Measurements from ENCODE around the gene HS3ST5.
"Not testable (repeated sequence)": the region's sequence is repeated elsewhere in the genome, so short reads cannot be mapped to it uniquely, and the experiment has no call there.

HS3ST5 gene

GRCh38 chr6:114039841-114040240, 303.0 kb downstream of the HS3ST5 start:
- no peak for DNase-seq

- DNase-seq: no peak
Observed at GRCh38 chr6:114033606-114034005, 309.2 kb downstream of the HS3ST5 start.

GRCh38 chr6:114032721-114033120, 310.1 kb downstream of the HS3ST5 start:
- DNase-seq: no peak

GRCh38 chr6:114030767-114031166, 312.1 kb downstream of the HS3ST5 start:
- DNase-seq: no peak

GRCh38 chr6:114024746-114025145, 318.1 kb downstream of the HS3ST5 start:
- DNase-seq: no peak

- DNase-seq: no peak
Observed at GRCh38 chr6:114020196-114020595, 322.6 kb downstream of the HS3ST5 start.

GRCh38 chr6:114017146-114017545, 325.7 kb downstream of the HS3ST5 start:
- DNase-seq: not testable (repeated sequence)

- not testable (repeated sequence) for DNase-seq
Observed at GRCh38 chr6:114014106-114014505, 328.7 kb downstream of the HS3ST5 start.

- not testable (repeated sequence) for DNase-seq
Observed at GRCh38 chr6:114011486-114011885, 331.3 kb downstream of the HS3ST5 start.

- DNase-seq: no peak
Observed at GRCh38 chr6:114010540-114010939, 332.3 kb downstream of the HS3ST5 start.

- DNase-seq: no peak
Observed at GRCh38 chr6:114009192-114009591, 333.6 kb downstream of the HS3ST5 start.

GRCh38 chr6:114008331-114008730, 334.5 kb downstream of the HS3ST5 start:
- no peak for DNase-seq

- no peak for DNase-seq
Observed at GRCh38 chr6:114007516-114007915, 335.3 kb downstream of the HS3ST5 start.
